ENCODE measurements around the gene ENTPD6. TPM values are rescaled to one million over a fixed set of nuclear protein-coding genes. Genes with fewer than 3 reads are reported as not detected.
A peak's percentile ranks its signal among the peaks of the same experiment; 100 is the strongest.

Gene ENTPD6
- total and polyA plus RNA-seq, 11 donors = 58.7 to 200 (median 93.3) TPM

GRCh38 chr20:25214426-25214790 lies 18.9 kb downstream of the ENTPD6 start:
- intact Hi-C loops (cut with DNase I) = no loop called here
- Histone ChIP-seq H3K4me1 (peaks cover 0 to 37% (median 9%) of the 10 kb centered on the region in 12 donors), H3K27ac (no peak overlapping the region), H3K9me3 (no peaks in the 10 kb centered on the region), H3K36me3 (peaks cover 0 to 99% (median 94%) of the 10 kb centered on the region in 9 donors), H3K27me3 (no peaks in the 10 kb centered on the region), H3K4me3 (no peak overlapping the region)
- DNase-seq = no peak
- WGBS, 4 donors = 72 to 94% (median 86%) methylated on average over 6 to 7 of the region's 7 CpGs
- no peak for TF ChIP-seq POLR2A (IDR thresholded peaks at IDR 0.05)
- TF ChIP-seq, protein P1, sequence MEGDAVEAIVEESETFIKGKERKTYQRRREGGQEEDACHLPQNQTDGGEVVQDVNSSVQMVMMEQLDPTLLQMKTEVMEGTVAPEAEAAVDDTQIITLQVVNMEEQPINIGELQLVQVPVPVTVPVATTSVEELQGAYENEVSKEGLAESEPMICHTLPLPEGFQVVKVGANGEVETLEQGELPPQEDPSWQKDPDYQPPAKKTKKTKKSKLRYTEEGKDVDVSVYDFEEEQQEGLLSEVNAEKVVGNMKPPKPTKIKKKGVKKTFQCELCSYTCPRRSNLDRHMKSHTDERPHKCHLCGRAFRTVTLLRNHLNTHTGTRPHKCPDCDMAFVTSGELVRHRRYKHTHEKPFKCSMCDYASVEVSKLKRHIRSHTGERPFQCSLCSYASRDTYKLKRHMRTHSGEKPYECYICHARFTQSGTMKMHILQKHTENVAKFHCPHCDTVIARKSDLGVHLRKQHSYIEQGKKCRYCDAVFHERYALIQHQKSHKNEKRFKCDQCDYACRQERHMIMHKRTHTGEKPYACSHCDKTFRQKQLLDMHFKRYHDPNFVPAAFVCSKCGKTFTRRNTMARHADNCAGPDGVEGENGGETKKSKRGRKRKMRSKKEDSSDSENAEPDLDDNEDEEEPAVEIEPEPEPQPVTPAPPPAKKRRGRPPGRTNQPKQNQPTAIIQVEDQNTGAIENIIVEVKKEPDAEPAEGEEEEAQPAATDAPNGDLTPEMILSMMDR (IDR thresholded peaks at IDR 0.05) = no peak
- ATAC-seq = no peak

DNA sequence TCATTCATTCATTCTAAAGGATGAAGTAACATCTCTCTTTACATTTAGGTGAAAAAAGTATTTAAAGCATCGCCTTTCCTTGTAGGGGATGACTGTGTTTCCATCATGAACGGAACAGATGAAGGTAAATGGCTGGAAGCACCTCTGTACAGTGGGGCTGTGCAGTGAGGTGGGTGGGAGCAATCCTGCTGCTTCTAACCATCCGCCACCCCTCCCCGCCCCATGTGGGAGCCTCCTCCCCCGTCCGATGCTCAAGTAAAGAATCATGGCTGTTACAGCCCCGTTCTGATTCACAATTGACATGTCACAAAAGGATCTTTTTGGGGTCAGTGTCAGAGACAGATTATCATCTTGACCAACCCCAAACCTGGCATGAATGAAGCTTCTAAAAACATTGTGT lies 19.3 kb downstream of the ENTPD6 start:
- Histone ChIP-seq H3K36me3 (peaks cover 0 to 99% (median 93%) of the 10 kb centered on the region in 9 donors), H3K9me3 (no peaks in the 10 kb centered on the region), H3K4me3 (no peak overlapping the region), H3K27me3 (no peaks in the 10 kb centered on the region), H3K27ac (peak overlapping the region in 1 of 12 donors; percentile 87), H3K4me1 (peaks cover 0 to 41% (median 9%) of the 10 kb centered on the region in 12 donors)
- TF ChIP-seq, protein P1 (IDR thresholded peaks at IDR 0.05) = no peak
- no peak for TF ChIP-seq POLR2A (IDR thresholded peaks at IDR 0.05)
- DNase-seq = no peak
- 89 to 95% (median 94%) methylated on average over 7 of the region's 7 CpGs for WGBS, 4 donors
- no peak for ATAC-seq
- intact Hi-C loops (cut with DNase I) = no loop called here

GRCh38 chr20:25215521-25215920 lies 20.0 kb downstream of the ENTPD6 start:
- peak overlapping the region in 3 of 12 donors; percentile 69 to 87 (median 82) for H3K27ac ChIP-seq
- no peaks in the 10 kb centered on the region for H3K27me3 ChIP-seq
- H3K9me3 ChIP-seq = no peaks in the 10 kb centered on the region
- peaks cover 0 to 48% (median 15%) of the 10 kb centered on the region in 12 donors for H3K4me1 ChIP-seq
- TF ChIP-seq POLR2A (IDR thresholded peaks at IDR 0.05) = no peak
- TF ChIP-seq, protein P1 (IDR thresholded peaks at IDR 0.05) = no peak
- no peak for DNase-seq
- intact Hi-C loops (cut with DNase I) = no loop called here
- H3K36me3 ChIP-seq = peaks cover 0 to 92% (median 88%) of the 10 kb centered on the region in 9 donors
- no peak overlapping the region for H3K4me3 ChIP-seq
- 91 to 98% (median 93%) methylated on average over 8 to 10 of the region's 10 CpGs for WGBS, 4 donors
- ATAC-seq = no peak

DNA sequence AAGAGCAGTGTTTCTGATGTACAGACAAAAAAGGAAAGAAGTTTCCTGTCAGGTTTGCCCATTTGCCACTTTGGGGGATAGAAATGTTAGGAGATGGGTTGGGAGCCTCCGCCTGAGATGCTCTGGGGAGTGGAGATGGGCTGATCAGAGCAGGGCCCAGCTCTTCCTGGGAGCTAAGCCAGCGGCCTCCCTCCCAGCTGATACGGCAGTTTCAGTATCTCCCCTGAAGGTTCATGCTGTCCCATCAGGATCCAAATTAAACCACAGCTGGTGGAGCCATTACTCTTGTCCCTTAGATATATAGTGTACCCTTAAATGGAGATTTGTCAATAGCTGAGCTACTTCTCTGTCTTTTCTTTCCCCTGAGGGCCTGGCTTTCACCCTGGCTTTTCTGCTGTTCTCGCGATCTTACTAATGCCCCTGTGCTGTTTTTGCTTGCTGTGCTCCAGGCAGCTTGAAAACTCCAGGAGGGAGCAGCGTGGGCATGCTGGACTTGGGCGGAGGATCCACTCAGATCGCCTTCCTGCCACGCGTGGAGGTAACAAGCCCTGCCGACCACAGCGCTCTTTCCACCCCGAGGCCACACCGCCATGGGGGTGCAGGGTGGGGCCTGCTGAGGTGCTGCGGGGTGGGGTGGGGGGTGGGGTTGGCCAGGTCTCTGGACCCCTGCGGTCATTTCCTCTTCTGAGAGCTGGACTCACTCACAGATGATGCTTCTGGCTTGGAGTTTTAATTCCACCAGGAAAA lies 20.9 kb downstream of the ENTPD6 start:
- H3K27ac ChIP-seq = peak overlapping the region in 11 of 12 donors; percentile 56 to 89 (median 73)
- H3K4me1 ChIP-seq = peaks cover 0 to 57% (median 23%) of the 10 kb centered on the region in 12 donors
- H3K27me3 ChIP-seq = no peaks in the 10 kb centered on the region
- ATAC-seq (peak; percentile 56 to 73 (median 66)), DNase-seq (peak in 2 of 5 donors; percentile 49 to 60)
- H3K9me3 ChIP-seq = no peaks in the 10 kb centered on the region
- no peak for TF ChIP-seq POLR2A (IDR thresholded peaks at IDR 0.05)
- TF ChIP-seq, protein P1 (IDR thresholded peaks at IDR 0.05) = no peak
- H3K4me3 ChIP-seq = peak overlapping the region in 5 of 12 donors; percentile 7 to 27 (median 17)
- intact Hi-C loops (cut with DNase I) = no loop called here
- peaks cover 0 to 88% (median 83%) of the 10 kb centered on the region in 9 donors for H3K36me3 ChIP-seq
- WGBS, 4 donors = 70 to 83% (median 77%) methylated on average over 16 of the region's 16 CpGs

All from heart left ventricle (tissue), 16 donors.